GM21423 (cell line): ENCODE results near the gene MIA3.
"Not testable (repeated sequence)": the region's sequence is repeated elsewhere in the genome, so short reads cannot be mapped to it uniquely, and the experiment has no call there.

Experiments
- ATAC-seq: cut with Tn5 transposase; IDR thresholded peaks from one replicate; pipeline ENCODE4 v1.9.1; 2021; ENCODE audit warnings: mild to moderate bottlenecking, moderate library complexity; ENCODE audit not compliant: unreplicated experiment

Gene MIA3

DNA sequence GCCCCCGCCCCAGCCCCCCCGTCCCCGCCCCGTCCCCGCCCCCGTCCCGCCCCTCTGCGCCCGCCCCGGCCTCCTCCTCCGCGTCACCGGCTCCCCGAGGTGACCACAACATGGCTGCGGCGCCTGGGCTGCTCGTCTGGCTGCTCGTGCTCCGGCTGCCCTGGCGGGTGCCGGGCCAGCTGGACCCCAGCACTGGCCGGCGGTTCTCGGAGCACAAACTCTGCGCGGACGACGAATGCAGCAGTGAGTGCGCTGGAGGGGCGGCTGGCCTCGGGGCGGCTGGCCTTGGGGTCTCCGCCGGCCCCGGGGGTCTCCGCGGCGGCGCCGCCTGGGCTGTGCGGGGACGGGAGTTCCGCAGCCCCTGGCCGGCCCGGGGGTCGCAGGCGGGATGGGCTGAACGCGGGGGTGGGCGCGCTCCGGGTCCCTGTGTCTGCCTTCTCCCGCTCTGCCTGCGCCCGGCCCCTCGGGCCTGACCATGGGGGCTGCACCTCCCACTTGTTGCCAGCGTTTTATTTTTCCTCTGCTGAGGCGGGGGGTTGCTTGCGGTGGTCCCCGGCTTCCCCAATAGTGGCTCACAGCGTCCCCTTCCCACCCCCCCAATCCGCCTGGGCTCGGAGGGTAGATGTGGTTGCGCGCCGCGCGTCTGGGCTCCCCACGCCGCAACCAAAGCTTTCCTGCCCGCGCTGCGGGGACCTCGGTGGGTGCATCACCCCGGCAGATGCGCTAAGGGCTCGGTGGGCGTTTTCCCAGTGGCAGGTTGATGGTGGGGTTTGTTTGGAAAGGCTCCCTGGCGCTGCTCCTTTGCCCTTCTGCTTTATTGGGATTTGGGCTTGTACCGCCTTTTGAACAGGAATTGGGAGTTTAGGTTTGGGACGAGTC, at the start of gene MIA3:
Gene MIA3, plus strand, starts transcription at position 97 of the 879 bp plus-strand sequence. Its CDS starts 14 bp downstream, at position 111.
- ATAC-seq: peak; percentile 59

GRCh38 chr1:222570837-222571236, 47.1 kb upstream of the MIA3 start:
- ATAC-seq: no peak

DNA sequence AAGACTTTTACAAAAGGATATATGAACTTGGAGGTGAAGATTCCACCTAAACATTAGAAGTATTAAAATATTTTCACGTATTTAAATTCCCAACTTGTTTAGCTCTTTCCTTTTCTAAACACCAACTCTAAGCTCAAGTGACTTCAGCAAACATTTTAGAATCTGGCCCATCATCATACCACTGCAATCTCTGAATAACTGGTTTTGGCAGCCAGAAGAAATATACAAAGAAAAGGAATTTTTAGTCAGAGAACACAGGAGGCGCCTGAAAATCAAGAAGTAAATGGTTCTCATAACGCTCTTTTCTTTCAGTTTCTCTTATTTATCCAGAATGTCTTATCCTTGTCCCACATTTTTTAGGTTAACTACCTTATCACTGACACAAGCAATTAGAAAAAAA, 38.6 kb upstream of the MIA3 start:
- ATAC-seq: no peak

DNA sequence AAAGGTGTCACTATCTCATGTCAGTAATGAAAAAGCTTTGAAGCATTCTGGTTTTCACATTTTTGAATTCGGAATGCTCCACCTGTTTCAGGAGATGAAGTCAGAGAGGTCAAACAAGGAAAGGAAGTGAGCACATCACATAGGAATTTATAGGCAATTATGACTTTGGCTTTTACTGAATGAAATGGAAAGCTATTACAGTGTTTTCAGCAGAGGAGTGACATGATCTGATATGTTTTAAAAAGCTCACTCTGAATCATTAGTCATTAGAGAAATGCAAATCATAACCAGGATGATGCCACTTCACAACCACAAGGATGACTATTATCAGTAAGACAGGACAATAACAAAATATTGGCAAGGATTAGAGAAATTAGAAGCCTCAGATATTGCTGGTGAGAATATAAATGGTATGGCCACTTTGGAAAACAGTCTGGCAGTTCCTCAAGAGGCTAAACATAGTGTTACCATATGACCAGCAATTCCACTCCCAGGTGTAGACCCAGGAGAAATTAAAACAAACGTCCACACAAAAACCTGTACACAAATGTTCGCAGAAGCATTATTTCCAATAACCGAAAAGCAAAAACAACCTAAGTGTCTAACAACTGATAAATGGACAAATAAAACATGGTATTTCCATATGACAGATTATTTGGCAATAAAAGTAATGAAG, 35.7 kb upstream of the MIA3 start:
- peak; percentile 49 for ATAC-seq

GRCh38 chr1:222583079-222583478, 34.8 kb upstream of the MIA3 start:
- peak; percentile 88 for ATAC-seq

DNA sequence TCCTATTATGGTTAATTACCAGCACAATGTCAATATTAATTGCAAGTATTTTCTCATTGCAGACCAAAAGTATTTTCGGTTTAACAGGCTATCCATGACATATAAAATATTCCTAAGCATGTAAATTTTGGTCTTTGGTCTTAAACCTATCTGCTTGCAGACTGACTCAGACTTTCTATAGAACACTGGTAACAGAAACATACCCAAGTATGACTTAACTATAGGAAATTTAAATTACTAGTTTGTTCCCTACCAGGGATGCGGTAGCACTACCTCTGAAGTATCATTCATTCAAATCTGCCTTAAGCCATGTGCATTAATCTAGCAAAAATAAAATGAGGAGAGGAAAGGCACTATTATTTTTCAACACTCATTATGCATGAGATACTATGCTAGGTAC, 31.1 kb upstream of the MIA3 start:
- ATAC-seq: no peak

- ATAC-seq: no peak
These were observed 29.8 kb upstream of the MIA3 start for GRCh38 chr1:222588135-222588534.

DNA sequence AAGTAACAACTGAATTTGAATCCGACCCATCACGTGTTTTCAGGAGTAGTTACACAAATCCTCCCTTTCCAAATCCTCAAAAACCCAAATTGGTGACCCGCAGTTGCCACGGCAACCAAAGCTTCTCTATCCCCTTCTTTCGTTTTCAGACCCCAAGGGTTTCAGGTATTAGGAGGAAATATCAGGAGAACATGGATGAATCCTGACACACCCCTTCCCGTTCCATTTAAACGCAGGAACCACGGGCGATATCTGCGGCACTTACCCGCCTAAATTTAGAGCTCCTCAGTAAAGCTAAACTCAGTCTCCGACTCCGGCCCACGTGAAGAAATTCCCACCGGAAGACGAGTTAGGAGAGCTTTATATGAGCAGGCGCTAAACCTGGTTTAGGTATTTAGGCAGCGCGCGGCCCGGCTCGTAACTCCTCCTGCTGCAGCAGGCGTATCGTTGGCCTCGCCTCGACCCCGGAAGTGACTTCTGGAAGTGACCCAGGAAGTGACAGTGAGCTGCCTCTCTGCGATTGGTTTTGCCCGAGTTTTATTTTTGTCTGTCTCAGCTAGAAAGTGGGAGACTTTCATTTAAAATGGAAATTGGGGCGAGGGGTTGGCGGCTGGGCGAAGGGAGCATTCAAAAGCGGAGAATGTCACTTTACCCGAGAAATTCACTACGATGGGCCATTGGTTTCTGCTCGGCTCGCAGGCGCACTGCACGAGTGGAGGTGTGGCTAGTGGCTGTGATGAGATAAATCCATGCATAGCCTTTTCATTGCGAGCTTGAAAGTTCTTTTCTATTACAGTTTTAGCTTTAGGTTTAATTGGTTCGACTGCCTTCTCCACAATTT, 28.2 kb upstream of the MIA3 start, which contains the start of gene TAF1A:
Gene TAF1A, minus strand, starts transcription at position 472 of the 841 bp plus-strand sequence.
- peak; percentile 100 for ATAC-seq

GRCh38 chr1:222592171-222592570, 25.7 kb upstream of the MIA3 start:
- ATAC-seq: no peak

DNA sequence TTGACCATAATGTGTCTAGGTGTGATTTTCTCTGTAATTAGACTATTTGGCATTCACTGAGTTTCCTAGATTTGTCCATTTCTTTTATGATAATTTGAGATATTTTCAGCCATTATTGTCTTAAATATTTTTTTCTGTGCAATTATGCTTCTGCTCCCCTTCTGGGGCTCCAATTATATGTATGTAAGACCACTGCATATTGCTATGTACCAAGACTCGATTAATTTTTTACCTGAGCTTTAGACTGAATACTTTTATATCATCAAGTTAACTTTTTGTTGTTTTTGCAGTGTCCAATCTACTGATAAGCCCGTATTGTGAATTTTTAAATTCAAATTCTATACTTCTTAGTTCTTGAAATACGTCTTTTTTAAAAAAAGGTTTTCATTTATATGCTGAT, 23.1 kb upstream of the MIA3 start:
- ATAC-seq: no peak

DNA sequence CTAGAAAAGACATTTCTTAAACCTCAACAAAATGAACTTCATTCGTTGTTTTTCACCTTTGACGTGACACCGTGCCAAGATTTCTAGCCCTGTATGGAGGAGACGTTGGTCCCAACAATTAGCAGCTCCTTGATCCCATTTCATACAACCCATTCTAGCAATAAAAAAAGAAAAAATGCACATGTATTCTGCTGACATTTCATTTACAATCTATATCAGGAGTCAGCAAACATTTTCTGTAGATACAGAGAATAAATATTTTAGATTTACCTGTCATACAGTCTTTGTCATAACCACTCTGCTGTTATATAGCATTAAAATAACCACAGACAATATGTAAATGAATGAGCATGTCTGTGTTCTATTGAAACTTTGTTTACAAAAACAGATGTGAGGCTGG, 21.2 kb upstream of the MIA3 start:
- no peak for ATAC-seq

GRCh38 chr1:222600281-222600680, 17.6 kb upstream of the MIA3 start:
- no peak for ATAC-seq

DNA sequence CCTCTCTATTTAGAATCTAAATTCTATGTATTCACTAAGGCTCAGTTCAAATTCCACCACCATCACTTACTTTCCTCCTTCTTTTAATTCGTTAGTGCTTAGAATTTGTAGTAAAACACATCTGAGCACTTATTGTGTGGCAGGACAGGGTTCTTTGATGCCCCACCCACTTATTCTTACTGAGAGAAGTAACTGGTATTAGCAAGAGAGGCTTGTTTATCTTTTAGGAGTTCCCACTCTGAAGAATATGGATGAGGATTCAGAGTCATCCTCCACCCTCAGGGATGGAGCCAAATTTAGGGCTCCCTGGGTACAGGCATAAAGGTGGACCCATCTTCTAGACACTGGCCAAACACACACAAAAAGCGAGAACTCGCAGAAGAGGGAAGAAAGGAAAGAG, 16.6 kb upstream of the MIA3 start:
- ATAC-seq: no peak

DNA sequence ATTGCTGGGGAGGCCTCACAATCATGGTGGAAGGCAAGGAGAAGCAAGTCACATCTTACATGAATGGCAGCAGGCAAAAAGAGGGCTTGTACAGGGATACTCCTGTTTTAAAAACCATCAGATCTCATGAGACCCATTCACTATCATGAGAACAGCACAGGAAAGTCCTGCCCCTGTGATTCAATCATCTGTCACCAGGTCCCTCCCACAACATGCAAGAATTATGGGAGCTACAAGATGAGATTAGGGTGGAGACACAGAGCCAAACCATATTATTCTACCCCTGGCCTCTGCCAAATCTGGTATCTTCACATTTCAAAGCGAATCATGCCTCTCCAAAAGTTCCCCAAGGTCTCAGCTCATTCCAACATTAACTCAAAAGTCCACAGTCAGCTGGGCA, 11.1 kb upstream of the MIA3 start:
- ATAC-seq: no peak

DNA sequence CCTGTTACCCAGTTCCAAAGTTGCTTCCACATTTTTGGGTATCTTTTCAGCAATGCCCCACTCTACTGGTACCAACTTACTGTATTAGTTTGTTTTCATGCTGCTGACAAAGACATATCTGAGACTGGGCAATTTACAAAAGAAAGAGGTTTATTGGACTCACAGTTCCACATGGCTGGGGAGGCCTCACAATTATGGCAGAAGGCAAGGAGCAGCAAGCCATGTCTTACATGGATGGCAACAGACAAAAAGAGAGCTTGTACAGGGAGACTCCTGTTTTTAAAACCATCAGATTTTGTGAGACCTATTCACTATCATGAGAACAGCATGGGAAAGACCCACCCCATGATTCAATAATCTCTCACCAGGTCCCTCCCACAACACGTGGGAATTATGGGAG, 8.8 kb upstream of the MIA3 start:
- not testable (repeated sequence) for ATAC-seq

DNA sequence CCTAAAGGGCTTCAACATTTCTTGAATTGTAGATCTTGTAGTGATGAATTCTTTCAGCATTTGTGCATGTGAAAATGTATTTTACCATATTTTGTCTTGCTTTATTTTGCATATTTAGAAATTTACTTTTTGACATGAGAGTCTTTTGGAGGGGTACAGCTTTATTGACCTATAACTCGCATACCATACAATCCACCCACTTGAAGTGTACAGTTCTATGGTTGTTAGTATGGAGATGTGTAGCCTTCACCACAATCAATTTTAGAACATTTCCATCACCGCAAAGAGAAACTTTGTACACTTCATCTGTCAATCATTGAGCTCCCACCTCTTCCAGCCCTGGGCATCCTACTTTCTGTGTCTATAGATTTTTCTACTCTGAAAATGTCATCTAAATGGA, 7.2 kb upstream of the MIA3 start:
- no peak for ATAC-seq

- ATAC-seq: no peak
These were observed 4.3 kb upstream of the MIA3 start for GRCh38 chr1:222613627-222614026.

DNA sequence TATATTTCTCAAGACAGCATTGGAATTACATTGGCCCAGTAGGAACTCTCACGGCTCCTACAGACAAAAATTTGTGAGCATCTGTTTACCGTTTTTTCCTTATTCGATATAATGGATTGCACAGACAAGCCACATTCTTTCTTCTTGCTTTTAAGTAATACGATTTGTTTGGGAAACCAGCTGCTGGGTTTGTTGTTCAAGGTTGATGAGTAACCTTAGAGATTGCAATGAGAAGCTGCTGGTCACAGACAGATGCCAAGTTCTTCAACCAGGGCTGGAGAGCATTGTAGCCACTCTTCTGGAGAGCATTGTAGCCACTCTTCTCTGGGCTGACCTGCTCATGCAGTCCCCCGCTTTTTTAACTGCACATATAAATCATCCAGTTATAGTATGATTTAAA, 1.4 kb upstream of the MIA3 start:
- no peak for ATAC-seq

GRCh38 chr1:222617367-222617951, 438 bp upstream of the MIA3 start:
- peak; percentile 77 for ATAC-seq

DNA sequence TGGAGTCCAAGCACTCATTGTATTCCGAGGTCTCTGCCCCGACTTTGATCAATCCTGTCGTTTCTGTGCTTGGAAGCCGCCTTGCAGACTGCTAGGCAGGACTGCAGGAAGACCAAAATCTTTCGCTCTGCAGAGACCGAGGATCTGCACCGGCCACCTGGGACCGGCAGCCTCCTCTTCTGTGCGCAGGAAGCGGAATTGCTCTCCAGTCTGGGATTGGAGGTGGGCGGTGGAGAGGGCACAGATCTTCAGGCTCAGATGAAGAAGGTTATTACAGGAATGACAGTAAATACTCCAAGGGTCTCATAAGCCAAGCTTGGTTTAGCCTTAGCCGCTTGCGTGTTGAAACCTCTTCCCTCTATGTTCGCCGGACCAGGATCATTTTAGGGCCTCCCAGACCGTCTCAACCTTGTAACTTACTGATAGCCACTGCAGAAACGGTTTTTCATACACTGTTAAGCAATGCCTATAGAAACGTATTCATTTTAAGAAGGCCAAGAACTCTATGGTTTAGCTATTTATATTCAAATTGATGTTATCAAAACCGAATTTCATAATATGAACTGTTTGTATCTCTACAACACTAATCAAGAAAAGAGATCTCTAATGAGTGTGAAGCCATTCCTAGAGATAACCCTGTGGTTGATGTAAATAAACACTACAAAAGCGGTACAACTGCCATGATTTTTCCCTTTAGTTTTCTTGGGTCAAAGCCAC, 1.1 kb downstream of the MIA3 start:
- no peak for ATAC-seq
